Medulla oblongata (tissue), 1 donor: Measurements from ENCODE around the gene IL6ST.
"Not testable (repeated sequence)": the region's sequence is repeated elsewhere in the genome, so short reads cannot be mapped to it uniquely, and the experiment has no call there.

Source experiments
- DNase-seq: peaks from one replicate; pipeline ENCODE4 v3.0.0-alpha.2; 2015; ENCODE audit errors: extremely low spot score

IL6ST gene

GRCh38 chr5:55966284-55966683 lies 28.5 kb downstream of the IL6ST start:
- DNase-seq: no peak

GRCh38 chr5:55965525-55965924 lies 29.2 kb downstream of the IL6ST start:
- DNase-seq: no peak

GRCh38 chr5:55960779-55961178 lies 34.0 kb downstream of the IL6ST start:
- DNase-seq: no peak

GRCh38 chr5:55959208-55959607 lies 35.6 kb downstream of the IL6ST start:
- DNase-seq: no peak

- DNase-seq: not testable (repeated sequence)
Observed at GRCh38 chr5:55941154-55941553, 53.6 kb downstream of the IL6ST start.

GRCh38 chr5:55937598-55937997 lies 57.2 kb downstream of the IL6ST start:
- DNase-seq: not testable (repeated sequence)

GRCh38 chr5:55936100-55936693 lies 58.6 kb downstream of the IL6ST start:
- peak; percentile 89 for DNase-seq

- no peak for DNase-seq
Observed at GRCh38 chr5:55935371-55935770, 59.4 kb downstream of the IL6ST start.

GRCh38 chr5:55934720-55935119 lies 60.0 kb downstream of the IL6ST start:
- no peak for DNase-seq

- no peak for DNase-seq
Observed at GRCh38 chr5:55934115-55934613, 60.6 kb downstream of the IL6ST start.

GRCh38 chr5:55933377-55934114 lies 61.2 kb downstream of the IL6ST start:
- no peak for DNase-seq

GRCh38 chr5:55932700-55933099 lies 62.1 kb downstream of the IL6ST start:
- DNase-seq: no peak

- no peak for DNase-seq
Observed at GRCh38 chr5:55929020-55929799, 65.6 kb downstream of the IL6ST start.

- no peak for DNase-seq
Observed at GRCh38 chr5:55927861-55928655, 66.7 kb downstream of the IL6ST start.

GRCh38 chr5:55926476-55926875 lies 68.3 kb downstream of the IL6ST start:
- no peak for DNase-seq

- no peak for DNase-seq
Observed at GRCh38 chr5:55925712-55926111, 69.1 kb downstream of the IL6ST start.

- DNase-seq: no peak
Observed at GRCh38 chr5:55925181-55925580, 69.6 kb downstream of the IL6ST start.

- no peak for DNase-seq
Observed at GRCh38 chr5:55924744-55925143, 70.0 kb downstream of the IL6ST start.

- no peak for DNase-seq
Observed at GRCh38 chr5:55923865-55924500, 70.8 kb downstream of the IL6ST start.

- DNase-seq: peak; percentile 60
Observed at GRCh38 chr5:55923177-55923771, 71.5 kb downstream of the IL6ST start.

- DNase-seq: no peak
Observed at GRCh38 chr5:55921617-55922016, 73.1 kb downstream of the IL6ST start.
